GM18507 (cell line): ENCODE results near the gene CLDN14.

ENCODE experiments used
- DNase-seq: peaks from one replicate; pipeline ENCODE4 v3.0.0; 2011; ENCODE audit warnings: low read depth; ENCODE audit not compliant: insufficient read length; ENCODE audit errors: extremely low spot score
- FAIRE-seq: peaks from 2 replicates; lab custom pipeline; 2011; peaks lifted over from hg19 to GRCh38; lab: Jason Lieb, UNC

The CLDN14 gene

GRCh38 chr21:36479415-36480402 lies at the start of gene CLDN14:
Gene CLDN14 (minus strand): TSS chr21:36480122. CDS start chr21:36461695, 18,427 bp downstream.
- no peak for FAIRE-seq
- no peak for DNase-seq

- no peak for DNase-seq
- no peak for FAIRE-seq
These were observed 48.8 kb upstream of the CLDN14 start for GRCh38 chr21:36528716-36529115.

GRCh38 chr21:36527317-36527716 lies 47.4 kb upstream of the CLDN14 start:
- DNase-seq: no peak
- FAIRE-seq: no peak

- DNase-seq (no peak), FAIRE-seq (no peak)
These were observed 46.2 kb upstream of the CLDN14 start for GRCh38 chr21:36526104-36526503.

GRCh38 chr21:36524477-36524876 lies 44.6 kb upstream of the CLDN14 start:
- no peak for DNase-seq
- no peak for FAIRE-seq

GRCh38 chr21:36522219-36522808 lies 42.4 kb upstream of the CLDN14 start:
- DNase-seq: no peak

GRCh38 chr21:36518883-36519492 lies 39.1 kb upstream of the CLDN14 start:
- FAIRE-seq: peak; percentile 87
- DNase-seq: no peak

More at GRCh38 chr21:36522219-36522808, 42.4 kb upstream of the CLDN14 start:
- no peak for FAIRE-seq

- FAIRE-seq (no peak), DNase-seq (no peak)
These were observed 37.6 kb upstream of the CLDN14 start for GRCh38 chr21:36517366-36518075.

GRCh38 chr21:36516281-36516680 lies 36.4 kb upstream of the CLDN14 start:
- peak; percentile 21 for FAIRE-seq
- no peak for DNase-seq

- FAIRE-seq (peak; percentile 70), DNase-seq (no peak)
These were observed 33.5 kb upstream of the CLDN14 start for GRCh38 chr21:36513430-36513829.

GRCh38 chr21:36512971-36513370 lies 33.0 kb upstream of the CLDN14 start:
- no peak for FAIRE-seq
- no peak for DNase-seq

GRCh38 chr21:36511484-36512220 lies 31.7 kb upstream of the CLDN14 start:
- FAIRE-seq (peak; percentile 76), DNase-seq (no peak)

GRCh38 chr21:36510911-36511310 lies 31.0 kb upstream of the CLDN14 start:
- FAIRE-seq (no peak), DNase-seq (no peak)

GRCh38 chr21:36509973-36510664 lies 30.2 kb upstream of the CLDN14 start:
- FAIRE-seq (no peak), DNase-seq (no peak)

- DNase-seq (no peak), FAIRE-seq (no peak)
These were observed 29.0 kb upstream of the CLDN14 start for GRCh38 chr21:36508948-36509347.

GRCh38 chr21:36507397-36508018 lies 27.6 kb upstream of the CLDN14 start:
- FAIRE-seq: no peak
- DNase-seq: no peak

- peak; percentile 53 for FAIRE-seq
- no peak for DNase-seq
These were observed 26.6 kb upstream of the CLDN14 start for GRCh38 chr21:36506482-36506881.
